Stimulated activated CD8-positive, alpha-beta memory T cell treated with anti-CD3 and anti-CD28 coated beads, Interleukin-2, amount 100 ng/mL, for 1 hour (primary cell): ENCODE data around the gene RNF215.
A peak's percentile ranks its signal among the peaks of the same experiment; 100 is the strongest.

Source experiments
- DNase-seq, 2 donors: peaks; one replicate each; pipeline ENCODE4 v3.0.0-alpha.2; 2020; ENCODE audit warnings: low read depth in 2 of 2

Gene RNF215

GRCh38 chr22:30386960-30387827 lies at the start of gene RNF215:
Gene RNF215, minus strand, starts transcription at chr22:30387411. Its CDS starts 98 bp downstream, at chr22:30387313.
- peak; percentile 62 to 64 for DNase-seq

DNA sequence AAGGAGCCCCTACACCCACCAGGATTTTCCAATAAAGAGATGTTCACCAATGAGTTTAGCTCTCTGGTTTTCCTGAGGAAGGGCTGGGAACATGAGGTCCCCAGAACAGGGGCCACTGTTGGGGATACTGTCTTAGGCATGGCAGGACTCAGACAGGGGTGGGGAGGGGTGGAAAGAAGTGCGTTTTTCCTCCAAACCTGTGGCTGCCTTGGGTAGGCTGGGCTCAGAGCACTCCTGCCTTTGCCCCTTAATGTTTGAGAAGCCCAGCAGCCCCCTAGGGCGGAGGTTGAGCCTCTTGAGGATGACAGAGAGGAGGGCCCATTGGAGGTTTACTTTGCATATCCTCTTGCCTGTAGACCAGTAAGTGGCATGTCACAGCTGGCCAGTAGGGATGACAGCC lies 49.0 kb upstream of the RNF215 start:
- DNase-seq, result no peak

DNA sequence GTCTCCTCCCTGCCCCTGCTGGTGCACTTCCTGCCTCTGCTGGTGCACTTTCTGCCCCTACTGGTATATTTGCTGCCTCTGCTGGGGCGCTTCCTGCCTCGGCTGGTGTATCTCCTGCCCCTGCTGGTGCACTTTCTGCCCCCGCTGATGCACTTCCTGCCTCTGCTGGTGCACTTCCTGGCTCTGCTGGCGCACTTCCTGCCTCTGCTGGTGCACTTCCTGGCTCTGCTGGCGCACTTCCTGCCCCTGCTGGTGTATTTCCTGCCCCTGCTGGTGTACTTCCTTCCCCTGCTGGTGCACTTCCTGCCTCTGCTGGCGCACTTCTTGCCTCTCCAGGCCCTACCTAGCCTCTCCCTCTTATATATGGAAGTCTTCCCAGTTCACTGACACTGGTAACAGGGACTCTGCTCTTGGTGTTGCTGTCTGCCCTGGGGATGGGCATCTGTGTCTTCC lies 48.5 kb upstream of the RNF215 start:
- DNase-seq, result peak; percentile 51 to 61

DNA sequence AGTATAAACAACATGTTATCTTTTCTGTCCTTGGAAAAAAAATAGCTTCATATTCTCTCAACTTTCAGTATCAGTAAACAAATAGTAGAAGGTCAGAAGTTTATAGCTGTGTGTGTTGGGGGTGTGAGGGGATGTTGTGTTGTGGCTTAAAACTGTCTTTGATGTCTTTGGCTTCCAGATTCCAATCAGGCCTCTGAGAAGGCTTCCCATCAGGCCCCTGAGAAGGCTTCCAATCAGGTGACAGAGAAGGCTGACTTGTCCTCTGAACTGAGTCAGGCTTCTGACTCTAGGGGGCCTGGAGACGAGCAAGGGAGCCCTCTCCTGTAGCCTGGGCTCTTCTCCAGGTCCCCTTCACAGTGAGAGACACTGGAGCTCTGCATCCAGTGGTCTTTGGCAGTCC lies 47.6 kb upstream of the RNF215 start:
- no peak for DNase-seq

GRCh38 chr22:30433773-30434172 lies 46.6 kb upstream of the RNF215 start:
- no peak for DNase-seq

DNA sequence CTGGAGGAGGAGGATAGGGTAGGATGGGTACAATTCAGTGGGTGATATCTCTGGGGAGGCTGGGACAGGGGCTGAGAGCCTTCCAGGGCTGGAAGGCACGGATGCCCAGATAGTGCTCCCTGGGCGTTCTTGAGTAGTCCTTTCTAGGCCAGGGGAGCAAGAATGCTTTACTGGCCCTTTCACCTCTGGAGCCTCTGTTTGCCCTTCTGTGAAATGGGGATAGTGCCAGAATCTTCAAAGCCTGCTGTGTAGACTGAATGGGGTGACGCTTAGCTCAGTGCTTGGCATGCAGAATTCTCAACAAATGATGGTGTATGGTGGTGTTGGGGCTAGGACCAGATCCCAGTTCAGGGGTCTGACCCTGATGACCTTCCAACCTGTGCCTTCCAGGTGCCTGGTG lies 46.0 kb upstream of the RNF215 start:
- DNase-seq, result no peak

DNA sequence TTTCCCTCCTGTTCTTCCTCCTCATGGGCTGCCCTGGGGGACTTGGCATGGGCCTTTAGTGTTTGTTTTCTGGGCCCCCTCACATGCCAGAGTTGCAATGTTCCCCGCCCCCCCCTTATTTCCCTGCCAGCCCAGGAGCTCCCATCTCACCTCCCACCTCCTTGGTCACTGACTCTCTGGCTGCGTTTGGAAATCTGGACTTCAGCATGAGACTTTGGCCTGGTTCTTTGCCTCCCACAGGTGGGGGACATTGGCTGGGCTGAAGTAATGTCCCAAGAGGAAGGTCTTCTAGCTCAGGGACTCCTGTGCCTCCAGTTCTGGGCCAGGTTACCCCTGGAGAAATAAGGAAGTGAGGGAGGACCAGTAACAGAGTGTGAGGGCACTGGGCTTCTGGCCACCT lies 45.3 kb upstream of the RNF215 start:
- DNase-seq, result no peak

- no peak for DNase-seq
These were observed 44.9 kb upstream of the RNF215 start for GRCh38 chr22:30432096-30432495.

DNA sequence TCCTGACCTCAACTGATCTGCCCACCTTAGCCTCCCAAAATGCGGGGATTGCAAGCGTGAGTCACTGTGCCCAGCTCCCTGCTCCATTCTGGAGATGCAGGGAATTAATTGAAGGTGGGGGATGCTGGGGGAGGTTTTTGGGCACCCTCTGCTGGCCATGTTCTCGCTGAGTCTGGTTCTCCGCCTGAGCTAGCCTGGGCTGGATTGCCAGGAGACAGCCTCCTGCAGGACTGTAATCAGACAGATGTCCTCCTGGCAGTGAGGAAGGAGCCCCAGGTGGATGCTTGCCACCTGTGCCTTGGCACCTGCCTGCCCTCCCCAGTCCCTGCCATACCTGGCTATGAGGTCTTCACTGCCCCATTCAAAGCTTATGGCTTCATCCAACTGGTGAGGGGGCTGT lies 43.7 kb upstream of the RNF215 start:
- DNase-seq, result no peak

DNA sequence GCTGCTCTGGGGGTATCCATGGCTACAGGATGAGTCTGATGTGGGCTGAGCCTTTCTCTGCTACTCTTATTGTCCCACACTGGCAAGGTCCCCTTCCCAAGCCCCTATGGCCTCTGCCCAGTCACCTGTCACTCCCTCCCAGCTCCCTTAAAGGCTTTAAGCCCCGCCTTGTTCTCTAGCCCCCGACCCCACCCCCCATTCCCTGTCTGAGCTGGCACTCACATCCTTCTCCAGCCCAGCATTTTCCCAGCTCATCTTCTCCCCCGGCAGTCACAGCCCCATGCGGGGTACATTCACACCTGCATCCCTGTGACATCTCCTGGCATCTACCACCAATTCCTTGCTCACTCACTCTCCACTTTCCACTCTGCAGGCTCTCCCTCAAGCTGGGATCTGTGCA lies 42.7 kb upstream of the RNF215 start:
- DNase-seq, result no peak

- no peak for DNase-seq
These were observed 40.7 kb upstream of the RNF215 start for GRCh38 chr22:30427871-30428270.

GRCh38 chr22:30426388-30427353 lies 39.5 kb upstream of the RNF215 start:
- peak; percentile 60 to 77 for DNase-seq

- peak in 1 of 2 donors; percentile 30 for DNase-seq
These were observed 38.6 kb upstream of the RNF215 start, which contains the start of gene MTFP1 for GRCh38 chr22:30425616-30426387. Gene MTFP1, plus strand, starts transcription at chr22:30425768. Its CDS starts 112 bp downstream, at chr22:30425880.

- no peak for DNase-seq
These were observed 38.1 kb upstream of the RNF215 start for GRCh38 chr22:30425327-30425615.

GRCh38 chr22:30424534-30425326 lies 37.5 kb upstream of the RNF215 start:
- DNase-seq, result no peak

DNA sequence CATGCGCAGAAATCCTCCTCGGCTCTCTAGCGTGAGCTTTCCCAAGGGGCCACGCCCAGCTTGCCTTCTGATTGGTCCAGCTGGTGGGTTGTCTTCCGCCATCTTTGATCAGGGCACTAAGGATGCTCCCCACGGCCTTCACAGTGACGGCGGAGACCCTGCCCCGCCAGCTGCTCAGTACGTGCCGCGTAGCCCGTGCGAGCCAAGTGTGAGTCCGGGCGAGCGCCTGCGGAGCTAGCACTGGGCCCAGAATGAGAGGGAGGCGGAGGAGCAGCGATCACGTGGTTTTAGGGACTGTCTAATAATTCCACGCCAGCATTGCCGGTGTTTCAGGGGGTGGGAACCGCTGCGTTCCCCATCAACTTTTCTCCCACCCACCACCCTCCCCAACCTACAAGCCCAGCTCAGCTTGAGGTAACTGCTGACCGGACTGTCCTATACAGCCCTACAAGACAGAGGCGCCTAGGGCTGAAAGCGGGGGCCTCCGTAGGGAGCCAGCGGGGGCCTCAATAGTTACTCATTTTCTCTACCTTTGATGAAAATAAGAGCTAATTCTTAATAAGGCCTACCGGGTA lies 36.8 kb upstream of the RNF215 start:
- DNase-seq, result peak; percentile 94 to 96

GRCh38 chr22:30423301-30423958 lies 36.2 kb upstream of the RNF215 start:
- DNase-seq, result peak in 1 of 2 donors; percentile 8

DNA sequence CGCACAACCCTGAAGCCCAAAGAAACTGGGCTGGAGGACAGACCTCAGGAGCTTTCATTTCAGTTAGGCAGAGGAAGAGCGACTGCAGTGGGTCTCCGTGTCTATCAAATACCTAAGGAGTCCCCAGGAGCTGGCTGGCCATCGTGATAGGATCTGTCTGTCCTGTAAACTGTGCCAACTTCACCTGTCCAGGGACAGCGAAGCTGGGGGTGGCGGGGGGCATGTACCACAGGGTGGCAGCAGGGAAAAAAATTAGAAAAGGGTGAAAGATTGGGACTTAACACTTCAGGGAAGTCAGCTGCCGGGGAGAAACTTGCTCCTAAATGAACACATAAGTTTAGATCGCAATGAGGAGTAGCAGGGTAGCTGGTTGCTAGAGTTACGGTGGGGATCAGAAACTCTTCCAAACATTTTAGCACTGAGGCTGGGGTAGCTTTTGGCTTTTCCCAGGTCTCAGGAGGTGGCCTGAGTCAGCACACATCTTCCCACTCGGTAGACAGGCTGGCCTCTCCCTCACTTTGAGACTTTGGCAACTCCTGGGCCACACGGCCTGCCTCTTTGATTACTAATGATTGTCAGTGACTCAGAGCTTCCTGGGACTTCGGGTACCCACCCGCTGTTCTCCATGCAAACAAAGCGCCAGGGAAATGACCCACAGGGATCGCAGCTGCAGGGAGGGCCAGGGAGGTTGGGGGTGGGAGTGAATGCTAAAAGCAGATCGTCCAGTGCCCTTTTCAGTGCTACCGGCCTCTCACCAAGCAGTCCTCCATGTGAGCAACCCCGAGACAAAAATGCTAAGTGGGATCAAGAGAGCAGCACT lies 35.5 kb upstream of the RNF215 start:
- peak in 1 of 2 donors; percentile 4 for DNase-seq
